GM19467 (cell line): ENCODE measurements around the gene GNB1.

ENCODE experiments used
- ATAC-seq: cut with Tn5 transposase; IDR thresholded peaks from one replicate; pipeline ENCODE4 v1.9.1; 2021; ENCODE audit warnings: mild to moderate bottlenecking, moderate library complexity; ENCODE audit not compliant: unreplicated experiment

GNB1 gene

DNA sequence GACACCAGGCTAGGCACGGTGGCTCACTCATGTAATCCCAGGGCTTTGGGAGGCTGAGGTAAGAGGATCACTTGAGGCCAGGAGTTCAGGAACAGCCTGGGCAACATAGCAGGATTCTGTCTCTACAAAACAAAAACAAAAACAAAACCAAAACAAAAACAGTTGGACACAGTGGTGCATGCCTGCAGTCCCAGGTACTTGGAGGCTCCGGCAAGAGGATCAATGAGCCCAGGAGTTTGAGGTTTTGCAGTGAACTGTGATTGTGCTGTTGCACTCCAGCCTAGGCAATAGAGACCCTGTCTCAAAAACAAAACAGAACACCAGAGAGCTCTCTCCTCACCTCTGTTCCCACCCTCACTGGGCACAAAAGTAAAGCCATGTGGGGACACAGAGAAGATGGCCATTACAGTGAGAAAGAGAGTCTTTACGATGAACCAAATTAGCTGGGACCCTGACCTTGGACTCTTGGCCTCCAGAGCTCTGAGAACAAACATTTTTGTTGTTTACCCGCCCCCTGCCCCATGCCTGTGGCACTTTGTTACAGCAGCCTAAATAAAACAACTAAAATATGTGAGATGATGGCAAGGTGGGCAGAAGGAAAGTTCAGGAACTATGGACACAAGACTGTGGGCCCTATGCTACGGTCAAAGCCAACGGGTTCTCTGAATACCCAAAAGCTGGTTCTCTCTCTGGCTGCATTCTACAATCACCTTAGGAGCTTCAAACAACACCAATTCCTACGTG is 122.5 kb downstream of the GNB1 start:
- ATAC-seq: no peak

DNA sequence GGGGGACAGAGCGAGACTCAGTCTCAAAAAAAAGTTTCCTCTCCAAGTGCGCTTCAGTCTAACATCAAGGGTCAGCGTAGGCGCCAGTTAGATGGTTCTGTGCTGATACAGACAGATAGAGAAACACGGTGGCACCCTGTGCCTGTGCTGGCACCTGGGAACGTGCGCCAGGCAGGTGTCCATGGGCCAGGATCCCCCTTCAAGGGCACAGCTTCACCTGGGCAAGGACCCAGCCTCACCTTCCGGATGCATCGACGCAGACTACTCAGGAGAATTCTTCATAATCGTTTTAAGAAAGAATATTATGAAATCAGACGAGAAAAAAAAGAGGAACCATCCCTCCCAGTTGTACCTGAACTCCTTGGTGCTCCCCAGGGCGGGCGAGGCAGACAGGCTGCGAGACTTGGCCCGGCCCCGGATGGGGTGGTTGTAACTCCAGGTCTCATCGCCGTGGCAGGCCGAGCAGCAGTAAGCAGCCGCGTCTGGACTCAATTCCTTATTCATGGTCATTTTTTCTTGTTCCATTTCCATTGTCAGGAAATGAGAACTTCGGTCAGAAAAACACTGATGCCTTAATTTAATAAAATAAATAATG is 125.9 kb downstream of the GNB1 start:
- no peak for ATAC-seq

- ATAC-seq: no peak
Measured at GRCh38 chr1:1763657-1764621, 126.9 kb downstream of the GNB1 start.

- no peak for ATAC-seq
Measured at GRCh38 chr1:1761504-1762376, 129.1 kb downstream of the GNB1 start.

GRCh38 chr1:1760715-1761114 is 130.2 kb downstream of the GNB1 start:
- ATAC-seq: no peak

GRCh38 chr1:1760345-1760650 is 130.6 kb downstream of the GNB1 start:
- no peak for ATAC-seq

- ATAC-seq: no peak
Measured at GRCh38 chr1:1759456-1760344, 131.2 kb downstream of the GNB1 start.

DNA sequence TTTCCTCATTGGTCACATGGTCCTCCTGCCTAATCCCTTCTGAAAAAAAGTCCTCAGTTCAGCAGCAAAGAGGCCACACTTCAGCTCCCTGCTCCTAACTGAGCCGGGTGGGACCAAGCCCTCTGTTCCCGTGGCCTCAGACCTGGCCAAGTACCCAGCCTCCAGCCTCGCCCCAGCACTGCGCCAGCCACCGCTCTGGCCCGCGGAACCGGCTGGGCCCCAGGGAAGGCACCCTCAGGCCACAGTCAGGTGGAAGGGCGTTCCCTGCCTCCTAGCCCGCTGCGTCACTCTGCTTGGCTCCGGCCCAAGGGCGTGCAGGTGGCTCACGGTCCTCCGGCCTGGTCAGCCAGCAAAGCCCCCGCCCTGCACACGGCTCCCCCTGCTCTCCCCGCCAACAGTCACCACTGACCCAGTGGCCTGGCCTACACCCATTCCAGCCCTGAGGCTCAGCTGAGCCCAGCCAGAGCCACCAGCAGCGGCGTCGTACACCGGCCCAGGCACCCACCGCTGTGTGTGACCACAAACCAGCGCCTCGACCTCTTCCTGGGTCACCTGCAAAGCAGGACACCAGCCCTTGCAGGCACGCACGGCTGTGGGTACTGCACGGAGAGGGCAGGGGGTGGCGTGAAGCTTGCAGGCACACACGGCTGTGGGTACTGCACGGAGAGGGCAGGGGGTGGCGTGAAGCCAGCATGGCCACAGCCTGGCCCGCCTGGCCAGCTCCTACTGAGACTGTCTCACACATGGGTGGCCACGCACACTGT is 132.0 kb downstream of the GNB1 start:
- no peak for ATAC-seq

DNA sequence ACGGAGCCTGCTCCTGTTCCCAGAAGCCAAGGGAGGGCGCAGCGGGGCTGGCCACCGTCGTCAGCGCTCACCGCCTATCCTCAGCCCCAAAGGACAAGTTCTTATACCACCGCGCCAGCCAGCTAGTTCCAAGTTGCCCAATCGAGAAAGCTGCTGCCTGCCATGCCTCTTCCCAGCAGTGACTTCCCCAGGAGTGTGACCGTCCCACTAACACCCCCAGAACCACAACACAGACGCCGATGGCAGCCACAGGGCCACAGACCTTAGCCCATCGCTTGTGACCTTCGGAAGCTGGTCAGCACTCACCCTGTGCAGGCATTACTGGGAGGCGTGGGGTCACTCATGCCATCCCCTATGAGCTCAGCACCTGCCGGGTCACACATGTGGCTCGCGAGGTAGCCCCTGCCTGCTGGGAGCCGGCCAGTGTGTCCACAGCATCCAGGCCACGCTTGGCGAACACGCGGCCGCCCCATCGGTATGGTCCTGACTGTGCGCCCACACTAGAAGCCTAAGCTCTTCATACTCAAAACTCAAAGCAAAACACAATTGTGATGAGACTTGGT is 132.7 kb downstream of the GNB1 start:
- no peak for ATAC-seq

GRCh38 chr1:1757422-1758058 is 133.3 kb downstream of the GNB1 start:
- ATAC-seq: no peak

GRCh38 chr1:1756661-1757421 is 134.0 kb downstream of the GNB1 start:
- ATAC-seq: no peak

GRCh38 chr1:1755852-1756251 is 135.0 kb downstream of the GNB1 start:
- no peak for ATAC-seq

DNA sequence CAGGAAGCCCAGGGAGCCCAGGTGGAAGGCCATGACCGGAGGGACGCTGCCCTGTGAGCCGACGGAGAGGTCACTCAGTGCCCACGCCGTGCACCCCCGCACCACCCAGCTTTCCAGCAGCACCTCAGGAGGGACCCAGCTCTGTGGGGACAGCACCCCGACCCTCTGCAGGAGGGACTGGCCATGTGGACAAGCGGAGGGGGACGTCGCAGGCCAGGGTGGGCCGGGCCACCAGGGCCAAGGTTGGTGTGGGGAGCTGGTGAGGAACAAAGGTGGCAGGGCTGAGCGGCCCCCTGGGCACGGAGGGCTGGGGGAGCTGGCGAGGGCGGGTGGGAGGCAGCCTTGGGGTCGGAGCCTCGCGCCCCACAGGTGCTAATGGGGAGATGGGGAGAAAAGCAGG is 135.5 kb downstream of the GNB1 start:
- no peak for ATAC-seq

DNA sequence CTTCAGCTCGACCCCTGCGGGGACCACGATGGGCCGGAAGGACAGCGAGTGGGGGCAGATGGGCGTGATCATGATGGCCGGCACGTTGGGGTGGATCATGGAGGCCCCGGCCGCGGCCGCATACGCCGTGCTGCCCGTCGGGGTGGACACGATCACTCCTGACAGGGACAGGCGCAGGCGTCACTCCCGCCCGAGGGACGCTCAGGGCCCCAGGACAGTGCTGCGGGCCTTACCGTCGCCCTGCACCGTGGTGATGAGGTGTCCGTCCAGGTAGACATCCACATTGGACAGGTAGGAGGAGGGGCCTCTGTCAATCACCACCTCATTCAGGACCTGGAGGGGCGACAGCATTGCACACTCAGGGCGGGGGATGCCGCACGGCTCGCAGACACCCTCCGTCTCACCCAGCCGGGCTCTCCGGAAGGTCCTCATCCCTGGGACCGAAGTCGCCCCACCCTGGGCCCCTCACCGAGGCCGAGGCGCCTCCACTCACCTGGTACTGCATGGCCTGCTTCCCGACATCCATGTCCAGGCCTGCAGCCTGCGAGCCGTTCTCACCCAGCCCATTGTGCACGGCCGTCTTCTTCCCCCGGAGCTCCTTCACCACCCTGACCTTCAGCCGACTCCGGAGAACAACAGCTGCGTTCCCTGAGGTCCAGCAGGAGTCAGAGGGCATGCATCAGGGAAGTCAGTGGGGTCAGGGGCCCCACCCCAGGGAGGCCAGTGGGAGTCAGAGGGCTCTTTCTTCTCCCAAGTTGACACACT is 136.7 kb downstream of the GNB1 start:
- no peak for ATAC-seq

- ATAC-seq: no peak
Measured at GRCh38 chr1:1753607-1754005, 137.3 kb downstream of the GNB1 start.

DNA sequence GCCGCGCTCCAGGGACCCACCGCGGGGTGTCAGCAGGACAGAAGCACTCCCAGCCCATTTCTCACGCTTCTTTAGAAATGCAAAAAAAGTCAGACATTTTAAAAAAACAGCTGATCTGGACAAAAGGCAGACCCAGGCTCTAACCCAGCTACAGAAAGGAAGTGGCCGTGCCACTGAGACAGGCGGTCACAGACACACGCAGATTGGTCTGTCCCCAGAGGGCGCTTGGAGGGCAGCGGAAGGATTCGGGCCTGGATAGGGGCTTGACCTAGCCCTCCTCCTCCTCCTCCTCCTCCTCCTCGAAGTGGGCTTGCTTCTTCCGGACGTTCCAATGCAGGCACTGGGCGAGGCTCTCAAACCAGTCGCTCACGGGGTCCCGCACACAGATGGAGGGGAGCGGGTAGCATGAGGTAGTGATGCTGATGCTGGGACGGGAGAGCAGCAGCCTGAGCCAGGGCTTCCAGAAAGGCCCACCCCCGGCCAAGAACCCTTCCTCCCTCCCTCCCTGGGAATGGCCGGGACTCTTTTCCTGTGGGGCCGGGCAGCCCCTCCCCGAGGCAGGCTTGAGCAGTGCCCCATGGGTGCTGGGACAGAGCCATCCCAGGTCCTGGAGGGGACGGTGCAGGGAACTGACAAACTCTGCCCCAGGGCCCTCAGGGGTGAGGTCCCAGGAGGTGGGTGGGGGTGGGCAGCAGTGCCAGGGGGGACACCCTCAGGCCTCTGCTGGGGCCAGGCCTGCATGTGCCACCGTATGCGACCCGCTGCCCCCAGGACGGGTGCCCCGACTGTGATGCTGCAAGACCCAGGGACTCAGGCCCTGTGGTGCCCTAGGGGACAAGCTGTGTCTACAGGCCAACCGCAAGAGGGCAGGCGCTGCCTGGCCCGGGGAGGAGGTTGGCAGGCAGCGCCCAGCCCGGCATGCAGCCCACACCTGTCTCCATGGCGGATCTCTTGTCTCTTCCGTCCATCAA is 138.0 kb downstream of the GNB1 start:
- no peak for ATAC-seq
